Astrocyte of the spinal cord (primary cell): Measurements from ENCODE around the gene TRIM8.

ENCODE experiments used
- DNase-seq: peaks from one replicate; pipeline ENCODE4 v3.0.0; 2011; ENCODE audit warnings: low read depth, low spot score
- H3K4me3 ChIP-seq: 2 replicates; pipeline ENCODE4 v1.5.1; 2011; ENCODE audit warnings: low read depth, mild to moderate bottlenecking, low read length, moderate library complexity
- CTCF ChIP-seq: IDR thresholded peaks from 2 replicates; pipeline ENCODE4 v1.5.1; 2012; ENCODE audit warnings: low read depth, mild to moderate bottlenecking, low read length, inconsistent platforms
- in situ Hi-C: cut with HindIII; loops from 2 replicates; pipeline ENCODE4 v1.10.0; 2017; ENCODE audit warnings: low sequenced_read_pairs

The TRIM8 gene

DNA sequence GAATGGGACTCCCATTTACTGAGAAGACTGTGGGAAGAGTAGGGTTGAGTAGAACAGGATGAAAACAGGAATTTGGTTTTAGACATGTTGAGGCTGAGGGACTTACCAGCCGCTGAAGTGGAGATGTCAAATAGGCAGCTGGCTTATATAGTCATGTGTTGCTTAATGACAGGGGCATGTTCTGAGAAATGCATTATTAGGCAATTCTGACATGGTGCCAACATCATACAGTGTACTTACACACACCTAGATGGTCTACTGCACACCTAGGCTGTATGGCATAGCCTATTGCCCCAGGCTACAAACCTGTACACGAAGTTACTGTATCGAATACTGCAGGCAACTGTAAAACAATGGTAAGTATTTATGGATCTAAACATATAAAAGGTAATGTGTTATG lies 52.5 kb downstream of the TRIM8 start:
- no peak for DNase-seq
- in situ Hi-C loops, result no loop called here
- no peak for TF ChIP-seq CTCF
- no peak overlapping the region for H3K4me3 ChIP-seq

DNA sequence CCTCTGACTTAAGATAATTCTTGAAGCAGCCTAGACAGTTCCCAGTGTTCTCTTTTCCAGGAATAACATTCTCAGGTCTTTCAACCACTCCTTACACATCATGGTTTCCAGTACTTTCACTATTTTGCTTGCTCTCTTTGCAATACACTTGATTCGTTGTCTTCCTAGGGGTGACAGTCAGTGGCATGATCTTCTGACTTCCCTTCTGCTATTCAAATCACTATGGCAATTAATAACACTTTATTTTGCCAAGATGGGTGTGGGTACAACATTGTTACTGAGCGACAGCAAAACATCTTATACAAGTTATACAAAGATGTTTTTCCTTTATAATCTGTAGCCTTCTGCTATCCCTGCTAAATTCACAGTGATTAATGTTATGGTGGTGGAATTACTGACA lies 54.6 kb downstream of the TRIM8 start:
- H3K4me3 ChIP-seq, result no peak overlapping the region
- no peak for DNase-seq
- in situ Hi-C loops, result no loop called here
- no peak for TF ChIP-seq CTCF

- no peak for TF ChIP-seq CTCF
- no peak overlapping the region for H3K4me3 ChIP-seq
- in situ Hi-C loops, result no loop called here
- DNase-seq, result no peak
Measured at GRCh38 chr10:102701272-102701671, 57.0 kb downstream of the TRIM8 start.

DNA sequence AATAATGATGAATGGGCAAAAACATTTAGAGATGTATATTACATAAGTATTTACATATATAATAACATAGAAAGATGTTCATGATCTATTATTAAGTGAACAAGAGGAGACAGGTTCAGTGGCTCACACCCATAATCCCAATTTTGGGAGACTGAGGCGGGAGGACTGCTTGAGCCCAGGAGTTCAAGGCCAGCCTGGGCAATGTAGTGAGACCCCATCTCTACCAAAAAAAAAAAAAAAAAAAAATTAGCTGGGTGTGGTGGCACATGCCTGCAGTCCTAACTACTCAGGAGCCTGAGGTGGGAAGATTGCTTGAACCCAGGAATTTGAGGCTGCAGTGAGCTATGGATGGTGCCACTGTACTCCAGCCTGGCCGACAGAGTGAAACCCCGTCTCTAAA lies 57.5 kb downstream of the TRIM8 start:
- no peak overlapping the region for H3K4me3 ChIP-seq
- no peak for TF ChIP-seq CTCF
- in situ Hi-C loops, result no loop called here
- no peak for DNase-seq

DNA sequence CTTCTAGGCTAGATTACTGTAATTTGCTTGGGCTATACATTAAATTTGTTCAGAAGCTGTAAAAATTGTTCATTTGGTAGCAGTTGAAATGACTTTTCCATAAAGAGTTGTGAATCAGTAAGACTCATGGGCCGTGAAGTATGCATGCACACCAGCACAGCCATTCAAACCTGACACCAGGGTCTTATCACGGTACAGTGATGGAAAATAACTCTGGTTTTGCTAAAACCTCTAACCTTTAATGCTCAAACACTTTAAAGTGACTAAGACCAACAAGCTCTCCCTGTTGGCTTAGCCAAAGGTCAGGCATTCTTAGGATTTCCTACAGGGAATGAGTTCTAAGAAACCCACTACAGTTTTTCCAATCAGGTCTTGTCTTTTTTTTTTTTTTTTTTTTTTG lies 58.5 kb downstream of the TRIM8 start:
- no peak for DNase-seq
- in situ Hi-C loops, result no loop called here
- H3K4me3 ChIP-seq, result no peak overlapping the region

GRCh38 chr10:102704915-102705314 lies 60.6 kb downstream of the TRIM8 start:
- in situ Hi-C loops, result no loop called here

More for the DNA sequence above, 58.5 kb downstream of the TRIM8 start:
- TF ChIP-seq CTCF, result no peak

More at GRCh38 chr10:102704915-102705314, 60.6 kb downstream of the TRIM8 start:
- TF ChIP-seq CTCF, result no peak
- DNase-seq, result peak; percentile 48
- H3K4me3 ChIP-seq, result no peak overlapping the region
